H1 (cell line): ENCODE results near the gene CNRIP1. TPM values are rescaled to one million over a fixed set of nuclear protein-coding genes. Genes with fewer than 3 reads are reported as not detected.
A peak's percentile ranks its signal among the peaks of the same experiment; 100 is the strongest.

Source experiments
- CTCF ChIA-PET: fragments of 300-600 bp; sonication (Branson Sonifier 250); formaldehyde crosslinking; loops from one replicate; lab custom pipeline; 2021; ENCODE audit not compliant: partially characterized antibody; lab: Charles Lee
- POLR2A ChIA-PET: fragments of 300-600 bp; sonication (Branson Sonifier 250); formaldehyde crosslinking; loops from one replicate; lab custom pipeline; 2021; ENCODE audit warnings: inconsistent platforms; ENCODE audit not compliant: partially characterized antibody; lab: Charles Lee
- DNase-seq, 2 experiments: peaks; one replicate each; pipeline versions ENCODE4 v3.0.0 to v3.0.0-alpha.2; 2010 to 2022; ENCODE audit warnings: low spot score in 2 of 2, low read depth in 1 of 2, mixed read lengths in 1 of 2
- FAIRE-seq: peaks from 2 replicates; lab custom pipeline; 2011; peaks lifted over from hg19 to GRCh38; lab: Jason Lieb, UNC
- H2AFZ ChIP-seq: 2 replicates; pipeline ENCODE4 v1.8.1; 2012; ENCODE audit warnings: low read length, inconsistent platforms
- H2AK5ac ChIP-seq: 2 replicates; pipeline ENCODE4 v1.6.1; 2013; ENCODE audit warnings: low read depth, low read length
- H2BK120ac ChIP-seq: replicated peaks from 2 replicates; pipeline ENCODE3; 2013; ENCODE audit warnings: low read depth, low read length, inconsistent platforms
- H2BK12ac ChIP-seq: 2 replicates; pipeline ENCODE4 v1.6.1; 2013; ENCODE audit warnings: low read depth, low read length
- H2BK15ac ChIP-seq: 2 replicates; pipeline ENCODE4 v1.6.1; 2013; ENCODE audit warnings: low read length
- H2BK20ac ChIP-seq: 2 replicates; pipeline ENCODE4 v1.6.1; 2013; ENCODE audit warnings: low read length
- H2BK5ac ChIP-seq: 2 replicates; pipeline ENCODE4 v1.6.1; 2013; ENCODE audit warnings: low read depth, low read length
- H3K14ac ChIP-seq: 2 replicates; pipeline ENCODE4 v1.6.1; 2013; ENCODE audit warnings: inconsistent platforms; ENCODE audit not compliant: insufficient read length
- H3K18ac ChIP-seq: 2 replicates; pipeline ENCODE4 v1.6.1; 2013; ENCODE audit warnings: low read length; ENCODE audit errors: extremely low read depth
- H3K23ac ChIP-seq: 2 replicates; pipeline ENCODE4 v1.6.1; 2013; ENCODE audit warnings: inconsistent platforms; ENCODE audit not compliant: insufficient read length
- H3K23me2 ChIP-seq: 2 replicates; pipeline ENCODE4 v1.6.1; 2013; ENCODE audit warnings: low read depth, low read length
- H3K27ac ChIP-seq: 2 replicates; pipeline ENCODE4 v1.6.1; 2011; ENCODE audit warnings: low read depth, low read length, inconsistent platforms
- H3K27me3 ChIP-seq, 4 experiments: replicated peaks in 1 of 4; 1 replicate in 1 of 4; 2 replicates in 3 of 4; pipeline versions ENCODE4 v1.6.1 to v1.8.1; 2011 to 2013; ENCODE audit warnings: low read length in 3 of 4, mild to moderate bottlenecking in 3 of 4, inconsistent platforms in 2 of 4, mixed read lengths in 2 of 4, moderate library complexity in 1 of 4; ENCODE audit not compliant: control insufficient read depth in 3 of 4, insufficient read depth in 3 of 4; ENCODE audit errors: extremely low read depth in 1 of 4
- H3K36me3 ChIP-seq, 4 experiments: 2 replicates each; pipeline versions ENCODE4 v1.6.1 to v1.8.1; 2011 to 2013; ENCODE audit warnings: mild to moderate bottlenecking in 4 of 4, low read length in 3 of 4, moderate library complexity in 2 of 4, control low read depth in 1 of 4, inconsistent platforms in 1 of 4; ENCODE audit not compliant: insufficient read depth in 4 of 4, control insufficient read depth in 2 of 4
- H3K4ac ChIP-seq: replicated peaks from 2 replicates; pipeline ENCODE3; 2013; ENCODE audit warnings: low read length, low read depth, mixed read lengths, inconsistent platforms; ENCODE audit not compliant: insufficient read length
- H3K4me1 ChIP-seq, 4 experiments: replicated peaks in 1 of 4; 1 replicate in 1 of 4; 2 replicates in 3 of 4; pipeline versions ENCODE4 v1.6.1 to v1.8.1; 2011 to 2013; ENCODE audit warnings: low read length in 3 of 4, inconsistent platforms in 2 of 4, mixed read lengths in 1 of 4; ENCODE audit not compliant: insufficient read depth in 4 of 4, control insufficient read depth in 3 of 4
- H3K4me2 ChIP-seq, 2 experiments: 2 replicates each; pipeline versions ENCODE4 v1.6.1 to v1.8.1; 2011 to 2013; ENCODE audit warnings: low read depth in 2 of 2, low read length in 2 of 2, control low read depth in 1 of 2, inconsistent platforms in 1 of 2, mild to moderate bottlenecking in 1 of 2; ENCODE audit not compliant: insufficient read depth in 1 of 2
- H3K4me3 ChIP-seq, 4 experiments: fragments of 200-600, 300-600 bp in 1 of 4; sonication (generic), shearing (Covaris generic), sonication (Bioruptor Twin) in 1 of 4; 2 replicates each; pipeline versions ENCODE4 v1.5.1 to v1.8.1; 2011 to 2016; ENCODE audit warnings: low read length in 4 of 4, low read depth in 3 of 4, control low read depth in 2 of 4, inconsistent platforms in 2 of 4, mild to moderate bottlenecking in 2 of 4, mixed read lengths in 1 of 4, moderate library complexity in 1 of 4; ENCODE audit not compliant: insufficient read depth in 2 of 4; ENCODE audit errors: extremely low read depth in 1 of 4
- H3K56ac ChIP-seq: replicated peaks from 2 replicates; pipeline ENCODE3; 2013; ENCODE audit warnings: low read depth, mild to moderate bottlenecking, mixed read lengths, low read length, inconsistent platforms; ENCODE audit not compliant: insufficient read length
- H3K79me1 ChIP-seq: 2 replicates; pipeline ENCODE4 v1.6.1; 2013; ENCODE audit warnings: low read depth, low read length, control low read depth
- H3K79me2 ChIP-seq, 2 experiments: 2 replicates each; pipeline versions ENCODE4 v1.6.1 to v1.8.1; 2012 to 2013; ENCODE audit warnings: low read length in 2 of 2, mild to moderate bottlenecking in 2 of 2, inconsistent platforms in 1 of 2; ENCODE audit not compliant: insufficient read depth in 2 of 2, control insufficient read depth in 1 of 2
- H3K9ac ChIP-seq, 4 experiments: replicated peaks in 1 of 4; 1 replicate in 1 of 4; 2 replicates in 3 of 4; pipeline versions ENCODE4 v1.6.1 to v1.8.1; 2011 to 2013; ENCODE audit warnings: low read depth in 3 of 4, low read length in 3 of 4, control low read depth in 2 of 4, mild to moderate bottlenecking in 2 of 4, moderate library complexity in 2 of 4, inconsistent platforms in 1 of 4; ENCODE audit errors: extremely low read depth in 1 of 4
- H3K9me3 ChIP-seq, 2 experiments: 2 replicates each; pipeline versions ENCODE4 v1.6.1 to v1.8.1; 2012 to 2013; ENCODE audit warnings: mild to moderate bottlenecking in 2 of 2, moderate library complexity in 2 of 2, control low read depth in 1 of 2, inconsistent platforms in 1 of 2, low read depth in 1 of 2, low read length in 1 of 2, mixed read lengths in 1 of 2; ENCODE audit not compliant: insufficient read depth in 2 of 2
- H4K20me1 ChIP-seq, 2 experiments: replicated peaks in 1 of 2; 2 replicates each; pipeline versions ENCODE3 to v1.8.1; 2011 to 2013; ENCODE audit warnings: inconsistent platforms in 2 of 2, low read length in 2 of 2, mild to moderate bottlenecking in 1 of 2; ENCODE audit not compliant: insufficient read depth in 2 of 2, control insufficient read depth in 1 of 2
- H4K5ac ChIP-seq: 2 replicates; pipeline ENCODE4 v1.6.1; 2013; ENCODE audit warnings: low read length, low read depth, mixed read lengths, inconsistent platforms; ENCODE audit not compliant: insufficient read length
- H4K8ac ChIP-seq: 2 replicates; pipeline ENCODE4 v1.8.0; 2013; ENCODE audit warnings: mild to moderate bottlenecking, moderate library complexity, low read length, inconsistent platforms; ENCODE audit not compliant: insufficient read depth; ENCODE audit errors: extremely low read depth
- H4K91ac ChIP-seq: replicated peaks from 2 replicates; pipeline ENCODE3; 2013; ENCODE audit warnings: low read length, mixed read lengths, inconsistent platforms; ENCODE audit not compliant: insufficient read length
- CREB1 ChIP-seq: IDR thresholded peaks from 2 replicates; pipeline ENCODE4 v1.6.1; 2012; ENCODE audit warnings: inconsistent platforms
- RAD21 ChIP-seq, 2 experiments: IDR thresholded peaks in 1 of 2; conservative IDR thresholded peaks in 1 of 2; 2 replicates each; pipeline ENCODE4 v1.6.1; 2011; ENCODE audit warnings: low read depth in 2 of 2, low read length in 2 of 2, improper control_type of control experiment in 1 of 2, inconsistent platforms in 1 of 2, mild to moderate bottlenecking in 1 of 2, moderate library complexity in 1 of 2
- WGBS, 2 experiments: shearing (Covaris generic) in 1 of 2; methylation state at CpG; one replicate each; pipeline versions ENCODE4 v1.1.6 to v1.1.7; 2013 to 2015; ENCODE audit warnings: low lambda C conversion rate in 2 of 2, mixed read lengths in 2 of 2, inconsistent platforms in 1 of 2, low coverage in 1 of 2, missing lambda C conversion rate in 1 of 2; ENCODE audit not compliant: insufficient replicate concordance in 2 of 2, insufficient coverage in 1 of 2, insufficient read length in 1 of 2; ENCODE audit errors: extremely low coverage in 1 of 2, missing lambda C conversion rate in 1 of 2; 5-methylcytosine and 5-hydroxymethylcytosine counted together
- polyA plus RNA-seq, 7 experiments: library from polyadenylated mRNA; depleted of rRNA in 3 of 7; stranded (reverse) in 5 of 7; unstranded in 2 of 7; fragments of >200 nt in 5 of 7; fragments of 200-250 nt in 2 of 7; gene quantifications; 1 replicate in 5 of 7; 2 replicates in 1 of 7; 4 replicates in 1 of 7; pipeline versions ENCODE4 v1.2.1 to v1.2.3, GENCODE V29; 2011 to 2013; ENCODE audit warnings: missing spikeins in 2 of 7, mixed read lengths in 2 of 7
- total RNA-seq: library from RNA; stranded (reverse); fragmentation: NEBNext Ultra II Directional; extraction: Animal tissue kit (Norgen Biotek cat#: 25700); gene quantifications from 2 replicates; pipeline ENCODE4 v1.2.1, GENCODE V29; 2021
- TF ChIP-seq, protein P1 (sequence below), 3 experiments: IDR thresholded peaks; 1 replicate in 2 of 3; 2 replicates in 1 of 3; pipeline versions ENCODE4 v1.5.1 to v1.6.1; 2011; ENCODE audit warnings: low read length in 3 of 3, mild to moderate bottlenecking in 3 of 3, inconsistent platforms in 2 of 3, low read depth in 1 of 3, moderate library complexity in 1 of 3; ENCODE audit not compliant: insufficient read depth in 1 of 3; ENCODE audit errors: control extremely low read depth in 1 of 3

The CNRIP1 gene
- total and polyA plus RNA-seq, 2 of the 8 experiments (the other 6 are each of a cell fraction or from before 2014, with no cell fraction given), result 4.6 to 7.0 TPM

DNA sequence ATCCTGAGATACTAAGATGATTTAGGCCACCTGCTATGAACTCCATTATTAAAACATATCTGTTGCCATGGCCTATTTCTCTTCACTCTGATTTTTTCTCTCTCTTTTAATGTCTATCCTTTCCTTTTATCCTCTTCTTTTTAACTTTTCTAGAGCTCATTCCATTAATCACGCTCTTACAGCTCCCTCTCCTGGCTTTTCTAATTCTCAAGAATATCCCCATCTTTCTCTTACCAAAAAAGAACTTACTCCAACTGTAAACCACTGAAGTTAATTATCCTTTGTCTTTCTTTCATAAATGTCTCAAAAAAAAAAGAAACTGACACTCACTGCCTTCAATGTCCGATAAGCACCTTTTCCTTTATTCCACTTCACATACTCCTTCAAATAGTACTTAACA is 75.3 kb downstream of the CNRIP1 start:
- Histone ChIP-seq H3K4me3 (no peak overlapping the region), H3K18ac (no peak overlapping the region), H2AFZ (no peak overlapping the region), H3K56ac (no peak overlapping the region), H3K27ac (no peak overlapping the region), H3K4ac (no peak overlapping the region), H3K9ac (no peak overlapping the region; a peak in 1 of 7 replicates), H3K4me1 (peaks cover 0 to 17% (median 5%) of the 10 kb centered on the region in 4 experiments; a peak in 6 of 7 replicates), H2BK120ac (no peak overlapping the region), H2BK15ac (no peak overlapping the region), H3K4me2 (no peak overlapping the region), H3K23me2 (no peaks in the 10 kb centered on the region), H3K36me3 (no peaks in the 10 kb centered on the region; a peak in 2 of 8 replicates), H2BK5ac (no peak overlapping the region), H4K91ac (no peak overlapping the region), H3K27me3 (no peaks in the 10 kb centered on the region), H3K9me3 (no peaks in the 10 kb centered on the region), H4K8ac (no peak overlapping the region), H4K20me1 (peaks cover 27 to 49% of the 10 kb centered on the region in 2 experiments), H4K5ac (no peak overlapping the region), H2BK12ac (no peak overlapping the region), H2BK20ac (no peak overlapping the region), H3K79me2 (peaks cover 63 to 100% of the 10 kb centered on the region in 2 experiments)
- FAIRE-seq (no peak), DNase-seq (no peak)
- CTCF ChIA-PET, result interaction anchor here (0.7 to 2.1 kb wide), 12 partner anchors 10 to 122 kb away, joined by 3 to 7 read pairs (median 4); no protein-coding TSS in a partner anchor
- TF ChIP-seq, protein P1, sequence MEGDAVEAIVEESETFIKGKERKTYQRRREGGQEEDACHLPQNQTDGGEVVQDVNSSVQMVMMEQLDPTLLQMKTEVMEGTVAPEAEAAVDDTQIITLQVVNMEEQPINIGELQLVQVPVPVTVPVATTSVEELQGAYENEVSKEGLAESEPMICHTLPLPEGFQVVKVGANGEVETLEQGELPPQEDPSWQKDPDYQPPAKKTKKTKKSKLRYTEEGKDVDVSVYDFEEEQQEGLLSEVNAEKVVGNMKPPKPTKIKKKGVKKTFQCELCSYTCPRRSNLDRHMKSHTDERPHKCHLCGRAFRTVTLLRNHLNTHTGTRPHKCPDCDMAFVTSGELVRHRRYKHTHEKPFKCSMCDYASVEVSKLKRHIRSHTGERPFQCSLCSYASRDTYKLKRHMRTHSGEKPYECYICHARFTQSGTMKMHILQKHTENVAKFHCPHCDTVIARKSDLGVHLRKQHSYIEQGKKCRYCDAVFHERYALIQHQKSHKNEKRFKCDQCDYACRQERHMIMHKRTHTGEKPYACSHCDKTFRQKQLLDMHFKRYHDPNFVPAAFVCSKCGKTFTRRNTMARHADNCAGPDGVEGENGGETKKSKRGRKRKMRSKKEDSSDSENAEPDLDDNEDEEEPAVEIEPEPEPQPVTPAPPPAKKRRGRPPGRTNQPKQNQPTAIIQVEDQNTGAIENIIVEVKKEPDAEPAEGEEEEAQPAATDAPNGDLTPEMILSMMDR (IDR thresholded peaks at IDR 0.05; ENCODE audit: control extremely low read depth in 1 of 3, insufficient read depth in 1 of 3, low read depth in 1 of 3, low read length in 3 of 3), result peak in 1 of 3 experiments; percentile 5; a peak in 1 of 4 replicates
- TF ChIP-seq CREB1 (no peak), RAD21 (IDR thresholded peaks at IDR 0.05 in 1 of 2, conservative IDR thresholded peaks at IDR 0.05 in 1 of 2; ENCODE audit: low read depth in 2 of 2, low read length in 2 of 2) (0 out of 4 replicates have a peak, but pooled peaks of 1 of the 2 experiments have one; percentile 24)
- TF ChIP-seq, all 59 proteins: peak for 2
- H2AK5ac ChIP-seq, result no peak overlapping the region
- peaks cover 3% of the 10 kb centered on the region for H3K79me1 ChIP-seq
- no peak overlapping the region for H3K14ac ChIP-seq
- POLR2A ChIA-PET, result interaction anchor here (1.4 kb wide), 1 partner anchor 87 kb away, joined by 4 read pairs; the partner anchor contains the start of gene PNO1
- no peak overlapping the region for H3K23ac ChIP-seq
- WGBS, 2 experiments, result 73% methylated on average over 2 of the region's 2 CpGs; no CpG with 5 or more reads in 1 of the 2 experiments
